Measurements from ENCODE around the gene ADGB. TPM values are rescaled to one million over a fixed set of nuclear protein-coding genes. Genes with fewer than 3 reads are reported as not detected.

ADGB gene
- total and polyA plus RNA-seq, 9 of the 15 experiments (the other 6 are each of a cell fraction or from before 2014, with no cell fraction given) = not detected

- intact Hi-C loops (cut with micrococcal nuclease) (no loop called here), in situ Hi-C loops (cut with MboI) (no loop called here)
- CTCF ChIA-PET (ENCODE audit: low intra/inter-chr PET ratio) = no interaction called here
- TF ChIP-seq ZNF764 (CRISPR knock-in tag; IDR thresholded peaks at IDR 0.05; ENCODE audit: low read depth) = no peak
- Histone ChIP-seq H4K20me1 (replicated peaks; ENCODE audit: control insufficient read depth, insufficient read depth, low read length) (no peaks in the 10 kb centered on the region), H3K9ac (ENCODE audit: insufficient read depth in 1 of 2, low read depth in 2 of 2, low read length in 2 of 2) (no peak overlapping the region), H3K9me3 (replicated peaks; ENCODE audit: control insufficient read depth, insufficient read depth, low read depth, low read length) (no peaks in the 10 kb centered on the region), H2AFZ (ENCODE audit: low read depth, low read length) (no peak overlapping the region), H3K4me2 (ENCODE audit: insufficient read depth, low read length) (no peak overlapping the region), H3K79me2 (ENCODE audit: control insufficient read depth, insufficient read depth, low read length) (no peaks in the 10 kb centered on the region), H3K4me1 (replicated peaks in 1 of 2; ENCODE audit: control insufficient read depth in 2 of 2, insufficient read depth in 2 of 2, low read length in 2 of 2) (no peaks in the 10 kb centered on the region), H3K4me3 (no peak overlapping the region), H3K36me3 (ENCODE audit: control insufficient read depth, insufficient read depth, low read length) (no peaks in the 10 kb centered on the region), H3K9me1 (ENCODE audit: control insufficient read depth, insufficient read depth, low read length) (no peaks in the 10 kb centered on the region), H3K27me3 (ENCODE audit: control insufficient read depth in 2 of 2, insufficient read depth in 2 of 2, low read length in 2 of 2) (no peaks in the 10 kb centered on the region), H3K27ac (ENCODE audit: extremely low read depth, low read depth, low read length) (no peak overlapping the region)
- no peak for ATAC-seq
- no peak for FAIRE-seq
- no peak for DNase-seq (ENCODE audit: extremely low read depth in 1 of 4, low spot score in 3 of 4)
- POLR2A ChIA-PET = no interaction called here
- 7% methylated on average over 2 of the region's 2 CpGs for WGBS (ENCODE audit: insufficient coverage, low coverage, missing lambda C conversion rate)
- no TSS peak for BruUV-seq (replicated peaks)
Measured at GRCh38 chr6:146620655-146621054, 21.9 kb downstream of the ADGB start.

GRCh38 chr6:146628350-146628749 is 29.6 kb downstream of the ADGB start:
- no peak for ATAC-seq
- Histone ChIP-seq H3K27ac (ENCODE audit: extremely low read depth, low read depth, low read length) (no peak overlapping the region), H3K36me3 (ENCODE audit: control insufficient read depth, insufficient read depth, low read length) (no peaks in the 10 kb centered on the region), H3K9ac (ENCODE audit: insufficient read depth in 1 of 2, low read depth in 2 of 2, low read length in 2 of 2) (no peak overlapping the region), H4K20me1 (replicated peaks; ENCODE audit: control insufficient read depth, insufficient read depth, low read length) (no peaks in the 10 kb centered on the region), H3K79me2 (ENCODE audit: control insufficient read depth, insufficient read depth, low read length) (no peaks in the 10 kb centered on the region), H3K9me3 (replicated peaks; ENCODE audit: control insufficient read depth, insufficient read depth, low read depth, low read length) (no peaks in the 10 kb centered on the region), H3K27me3 (ENCODE audit: control insufficient read depth in 2 of 2, insufficient read depth in 2 of 2, low read length in 2 of 2) (no peaks in the 10 kb centered on the region), H3K9me1 (ENCODE audit: control insufficient read depth, insufficient read depth, low read length) (no peaks in the 10 kb centered on the region), H3K4me1 (replicated peaks in 1 of 2; ENCODE audit: control insufficient read depth in 2 of 2, insufficient read depth in 2 of 2, low read length in 2 of 2) (no peaks in the 10 kb centered on the region), H3K4me3 (no peak overlapping the region), H2AFZ (ENCODE audit: low read depth, low read length) (no peak overlapping the region), H3K4me2 (ENCODE audit: insufficient read depth, low read length) (no peak overlapping the region)
- in situ Hi-C loops (cut with MboI) (no loop called here), intact Hi-C loops (cut with micrococcal nuclease) (no loop called here)
- 0% methylated on average over 2 of the region's 2 CpGs for WGBS (ENCODE audit: insufficient coverage, low coverage, missing lambda C conversion rate)
- DNase-seq (ENCODE audit: extremely low read depth in 1 of 4, low spot score in 3 of 4) = no peak
- BruUV-seq (replicated peaks) = no TSS peak
- ChIA-PET POLR2A (no interaction called here), CTCF (ENCODE audit: low intra/inter-chr PET ratio) (no interaction called here)
- no peak for FAIRE-seq
- no peak for TF ChIP-seq ZFPM2 (CRISPR knock-in tag; IDR thresholded peaks at IDR 0.05)
- no peak for TF ChIP-seq PRMT5 (CRISPR knock-in tag; IDR thresholded peaks at IDR 0.05)
- TF ChIP-seq ZMIZ1 (IDR thresholded peaks at IDR 0.05; ENCODE audit: low read depth in 2 of 2, low read length in 2 of 2) = no peak
